GM10248 (cell line): ENCODE measurements around the gene NR5A2.

Experiments
- CTCF ChIA-PET: fragments of 300-600 bp; sonication (Branson Sonifier 250); formaldehyde crosslinking; extraction: SDS; loops from one replicate; lab custom pipeline; 2021; ENCODE audit warnings: antibody characterized with exemption; lab: Yijun Ruan, JAX
- POLR2A ChIA-PET: fragments of 350-650 bp; sonication (Branson Sonifier 250); formaldehyde crosslinking; extraction: SDS; loops from one replicate; lab custom pipeline; 2020; ENCODE audit warnings: antibody characterized with exemption; lab: Yijun Ruan, JAX
- DNase-seq: peaks from one replicate; pipeline ENCODE4 v3.0.0; 2012; ENCODE audit errors: extremely low spot score
- CTCF ChIP-seq: IDR thresholded peaks from 2 replicates; pipeline ENCODE4 v1.5.1; 2012; ENCODE audit warnings: mild to moderate bottlenecking, low read depth; ENCODE audit errors: extremely low read depth, missing control alignments, control extremely low read depth

The NR5A2 gene

GRCh38 chr1:200213921-200214320, 186.4 kb downstream of the NR5A2 start:
- DNase-seq = no peak
- ChIA-PET POLR2A (no interaction called here), CTCF (no interaction called here)
- no peak for TF ChIP-seq CTCF

GRCh38 chr1:200215350-200215749, 187.8 kb downstream of the NR5A2 start:
- DNase-seq = no peak
- no peak for TF ChIP-seq CTCF
- ChIA-PET POLR2A (no interaction called here), CTCF (interaction anchor here (0.7 to 1.3 kb wide), 2 partner anchors 9 to 44 kb away, joined by 3 read pairs; no protein-coding TSS in a partner anchor)

GRCh38 chr1:200217703-200218102, 190.2 kb downstream of the NR5A2 start:
- ChIA-PET CTCF (interaction anchor here (1.1 to 1.9 kb wide), 2 partner anchors 10 to 145 kb away, joined by 3 to 4 read pairs; no protein-coding TSS in a partner anchor), POLR2A (no interaction called here)
- TF ChIP-seq CTCF = no peak
- peak; percentile 23 for DNase-seq

- POLR2A ChIA-PET = no interaction called here
- TF ChIP-seq CTCF = no peak
- CTCF ChIA-PET = interaction anchor here (0.7 to 1.6 kb wide), 4 partner anchors 9 to 53 kb away, joined by 3 to 6 read pairs (median 3); no protein-coding TSS in a partner anchor
- DNase-seq = no peak
These were observed 194.2 kb downstream of the NR5A2 start for GRCh38 chr1:200221614-200222282.

GRCh38 chr1:200223207-200223606, 195.7 kb downstream of the NR5A2 start:
- ChIA-PET POLR2A (no interaction called here), CTCF (interaction anchor here (1.3 to 1.6 kb wide), 2 partner anchors 54 to 84 kb away, joined by 3 read pairs; no protein-coding TSS in a partner anchor)
- no peak for DNase-seq
- no peak for TF ChIP-seq CTCF

- POLR2A ChIA-PET = no interaction called here
- CTCF ChIA-PET = interaction anchor here (0.7 to 1.3 kb wide), 3 partner anchors 21 to 84 kb away, joined by 3 read pairs; no protein-coding TSS in a partner anchor
- DNase-seq = no peak
- no peak for TF ChIP-seq CTCF
These were observed 196.1 kb downstream of the NR5A2 start for GRCh38 chr1:200223613-200224012.
